Liver (tissue), 9 donors: ENCODE results near the gene CCDC77. TPM values are rescaled to one million over a fixed set of nuclear protein-coding genes. Genes with fewer than 3 reads are reported as not detected.

ENCODE experiments used
- DNase-seq: peaks from one replicate; pipeline ENCODE4 v3.0.0-alpha.2; 2017; ENCODE audit warnings: low spot score
- H3K27ac ChIP-seq, 2 donors: one replicate each; pipeline ENCODE4 v1.7.0; 2013; ENCODE audit warnings: inconsistent platforms in 2 of 2, low read length in 2 of 2, control low read depth in 1 of 2, low read depth in 1 of 2, mild to moderate bottlenecking in 1 of 2
- H3K27me3 ChIP-seq, 4 donors: one replicate each; pipeline versions ENCODE4 v1.6.1 to v1.7.0; 2013; ENCODE audit warnings: low read length in 3 of 4, inconsistent platforms in 1 of 4, mild to moderate bottlenecking in 1 of 4, moderate library complexity in 1 of 4; ENCODE audit not compliant: control insufficient read depth in 4 of 4, insufficient read depth in 4 of 4
- H3K36me3 ChIP-seq, 4 donors: one replicate each; pipeline versions ENCODE4 v1.6.1 to v1.7.0; 2013; ENCODE audit warnings: low read length in 3 of 4, mild to moderate bottlenecking in 3 of 4, low read depth in 1 of 4, moderate library complexity in 1 of 4; ENCODE audit not compliant: control insufficient read depth in 4 of 4, insufficient read depth in 3 of 4
- H3K4me1 ChIP-seq, 4 donors: one replicate each; pipeline versions ENCODE4 v1.6.1 to v1.7.0; 2013; ENCODE audit warnings: low read length in 3 of 4, mild to moderate bottlenecking in 3 of 4, moderate library complexity in 1 of 4; ENCODE audit not compliant: control insufficient read depth in 4 of 4, insufficient read depth in 4 of 4
- H3K4me3 ChIP-seq, 3 donors: one replicate each; pipeline versions ENCODE4 v1.6.1 to v1.7.0; 2013; ENCODE audit warnings: low read length in 3 of 3, control low read depth in 1 of 3, low read depth in 1 of 3, mild to moderate bottlenecking in 1 of 3
- H3K9ac ChIP-seq, 2 donors: one replicate each; pipeline ENCODE4 v1.7.0; 2013; ENCODE audit warnings: low read length in 2 of 2, mild to moderate bottlenecking in 2 of 2, moderate library complexity in 2 of 2, control low read depth in 1 of 2, low read depth in 1 of 2
- H3K9me3 ChIP-seq, 4 donors: one replicate each; pipeline versions ENCODE4 v1.6.1 to v1.7.0; 2013; ENCODE audit warnings: low read length in 3 of 4; ENCODE audit not compliant: control insufficient read depth in 4 of 4
- EGR1 ChIP-seq, 2 donors: IDR thresholded peaks; 2 replicates each; pipeline ENCODE4 v1.6.1; 2016 to 2018; ENCODE audit warnings: antibody characterized with exemption in 2 of 2, low read depth in 2 of 2
- FOXA1 ChIP-seq: IDR thresholded peaks from 2 replicates; pipeline ENCODE4 v1.6.1; 2016; ENCODE audit warnings: antibody characterized with exemption
- GABPA ChIP-seq, 2 donors: IDR thresholded peaks in 1 of 2; conservative IDR thresholded peaks in 1 of 2; 2 replicates each; pipeline ENCODE4 v1.6.1; 2016; ENCODE audit warnings: antibody characterized with exemption in 2 of 2, mild to moderate bottlenecking in 1 of 2, moderate library complexity in 1 of 2
- HNF4A ChIP-seq, 2 donors: conservative IDR thresholded peaks; 2 replicates each; pipeline ENCODE4 v1.6.1; 2016; ENCODE audit warnings: antibody characterized with exemption in 2 of 2, mild to moderate bottlenecking in 2 of 2
- HNF4G ChIP-seq: IDR thresholded peaks from 2 replicates; pipeline ENCODE4 v1.6.1; 2016; ENCODE audit warnings: antibody characterized with exemption
- JUND ChIP-seq, 2 donors: IDR thresholded peaks; 2 replicates each; pipeline ENCODE4 v1.6.1; 2016; ENCODE audit warnings: antibody characterized with exemption in 2 of 2
- RAD21 ChIP-seq, 2 donors: IDR thresholded peaks; 2 replicates each; pipeline ENCODE4 v1.6.1; 2016; ENCODE audit warnings: antibody characterized with exemption in 2 of 2, mild to moderate bottlenecking in 2 of 2
- RXRA ChIP-seq, 2 donors: IDR thresholded peaks; 2 replicates each; pipeline ENCODE4 v1.6.1; 2017 to 2018; ENCODE audit warnings: antibody characterized with exemption in 2 of 2, mild to moderate bottlenecking in 1 of 2
- SP1 ChIP-seq: IDR thresholded peaks from 2 replicates; pipeline ENCODE4 v1.6.1; 2018; ENCODE audit warnings: antibody characterized with exemption, mild to moderate bottlenecking
- TAF1 ChIP-seq: conservative IDR thresholded peaks from 2 replicates; pipeline ENCODE4 v1.6.1; 2016; ENCODE audit warnings: antibody characterized with exemption, mild to moderate bottlenecking
- YY1 ChIP-seq: IDR thresholded peaks from 2 replicates; pipeline ENCODE4 v1.6.1; 2016; ENCODE audit warnings: antibody characterized with exemption, mild to moderate bottlenecking
- WGBS: extraction: QIAGEN DNeasy Blood & Tissue Kit; methylation state at CpG from one replicate; pipeline ENCODE4 v1.1.7; 2013; 5-methylcytosine and 5-hydroxymethylcytosine counted together
- polyA plus RNA-seq, 2 donors: library from polyadenylated mRNA; stranded (reverse) in 1 of 2; unstranded in 1 of 2; fragments of 200-250 nt in 1 of 2; fragments of >200 nt in 1 of 2; fragmentation: Nextera tagmentation in 1 of 2; extraction: Ambion mirVana in 1 of 2; gene quantifications; one replicate each; pipeline versions ENCODE4 v1.2.1 to v1.2.3, GENCODE V29; 2013 to 2015
- total RNA-seq, 2 donors: library from RNA; depleted of rRNA; stranded (reverse); fragments of >200 nt; gene quantifications; one replicate each; pipeline ENCODE4 v1.2.3, GENCODE V29; 2014
- TF ChIP-seq, protein P1 (sequence below): IDR thresholded peaks from 2 replicates; pipeline ENCODE4 v1.6.1; 2016; ENCODE audit warnings: antibody characterized with exemption
- TF ChIP-seq, protein P2 (sequence below): fragments of 150-350 bp; IDR thresholded peaks from 2 replicates; pipeline ENCODE4 v1.5.1; 2017; ENCODE audit warnings: improper control_type of control experiment, low read depth, low read length; ENCODE audit not compliant: missing input control
- TF ChIP-seq, protein P3 (sequence below): IDR thresholded peaks from 2 replicates; pipeline ENCODE4 v1.6.1; 2016; ENCODE audit warnings: antibody characterized with exemption, mild to moderate bottlenecking
- TF ChIP-seq, protein P4 (sequence below): IDR thresholded peaks from 2 replicates; pipeline ENCODE4 v1.6.1; 2016; ENCODE audit warnings: antibody characterized with exemption
- TF ChIP-seq, protein P5 (sequence below): IDR thresholded peaks from 2 replicates; pipeline ENCODE4 v1.6.1; 2016; ENCODE audit warnings: antibody characterized with exemption
- donor health status: healthy.
- donor health status: healthy.
- donor health status: healthy.
- donor health status: healthy.
- donor health status: healthy.

The CCDC77 gene
- total and polyA plus RNA-seq, 4 donors = 1.2 to 4.2 (median 2.7) TPM

DNA sequence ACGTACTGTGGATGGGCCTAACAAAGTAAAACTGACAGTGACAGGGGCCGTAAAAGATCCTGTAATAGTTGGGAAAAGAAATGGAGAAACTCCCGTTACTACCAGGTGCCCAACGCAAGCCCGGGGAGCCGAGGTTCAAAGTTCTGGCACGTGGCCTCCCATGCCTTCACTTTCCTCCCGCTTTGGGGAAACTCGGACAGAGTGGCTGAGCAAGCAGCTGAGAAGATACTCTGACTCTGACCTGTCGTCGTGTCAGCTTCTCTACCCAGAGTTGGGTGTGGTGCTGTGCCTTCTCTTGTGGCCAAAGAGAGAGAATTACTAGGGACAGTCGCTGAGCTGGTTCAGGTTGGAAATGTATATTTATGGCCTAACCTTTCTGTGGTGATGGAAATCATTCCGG, 60.0 kb downstream of the CCDC77 start (continued):
- TF ChIP-seq GABPA (IDR thresholded peaks at IDR 0.05 in 1 of 2, conservative IDR thresholded peaks at IDR 0.05 in 1 of 2) (no peak), JUND (IDR thresholded peaks at IDR 0.05) (no peak)

DNA sequence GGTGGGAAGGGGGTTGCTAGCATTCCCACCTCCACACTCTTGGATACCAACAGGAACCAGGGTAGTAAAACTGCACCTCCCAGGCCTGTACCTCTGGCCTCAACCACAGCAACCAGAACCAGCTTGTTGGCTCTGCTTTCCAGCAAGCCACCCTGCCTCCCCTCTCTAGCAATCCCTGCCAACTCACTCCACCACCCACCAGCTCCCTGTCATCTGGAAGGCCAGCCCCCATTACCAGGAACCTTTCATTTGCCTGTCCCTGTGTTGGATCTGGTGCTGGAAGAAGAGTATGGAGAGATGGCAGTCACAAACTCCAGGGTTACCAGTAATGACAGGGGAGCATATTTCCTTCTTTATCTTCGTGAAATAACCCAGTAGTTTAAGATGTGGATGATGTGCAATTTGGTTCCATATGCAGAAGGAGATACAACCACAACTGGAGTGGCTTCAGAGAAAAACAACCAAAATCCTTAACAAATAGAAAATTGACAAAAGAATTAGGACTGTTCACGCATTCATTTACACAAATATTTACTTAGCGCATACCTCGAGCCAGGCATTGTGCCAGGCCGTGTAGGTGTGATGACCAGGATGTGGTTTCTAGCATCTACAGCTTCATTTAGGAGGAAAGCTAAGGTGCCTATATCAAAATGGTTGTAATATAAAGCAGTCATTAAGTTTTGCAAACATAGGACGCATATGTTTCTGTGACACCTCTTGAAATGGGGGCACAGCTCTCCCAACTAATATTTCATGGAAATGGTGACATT, 61.7 kb downstream of the CCDC77 start:
- WGBS = 52% methylated on average over 6 of the region's 6 CpGs
- no peak for DNase-seq

DNA sequence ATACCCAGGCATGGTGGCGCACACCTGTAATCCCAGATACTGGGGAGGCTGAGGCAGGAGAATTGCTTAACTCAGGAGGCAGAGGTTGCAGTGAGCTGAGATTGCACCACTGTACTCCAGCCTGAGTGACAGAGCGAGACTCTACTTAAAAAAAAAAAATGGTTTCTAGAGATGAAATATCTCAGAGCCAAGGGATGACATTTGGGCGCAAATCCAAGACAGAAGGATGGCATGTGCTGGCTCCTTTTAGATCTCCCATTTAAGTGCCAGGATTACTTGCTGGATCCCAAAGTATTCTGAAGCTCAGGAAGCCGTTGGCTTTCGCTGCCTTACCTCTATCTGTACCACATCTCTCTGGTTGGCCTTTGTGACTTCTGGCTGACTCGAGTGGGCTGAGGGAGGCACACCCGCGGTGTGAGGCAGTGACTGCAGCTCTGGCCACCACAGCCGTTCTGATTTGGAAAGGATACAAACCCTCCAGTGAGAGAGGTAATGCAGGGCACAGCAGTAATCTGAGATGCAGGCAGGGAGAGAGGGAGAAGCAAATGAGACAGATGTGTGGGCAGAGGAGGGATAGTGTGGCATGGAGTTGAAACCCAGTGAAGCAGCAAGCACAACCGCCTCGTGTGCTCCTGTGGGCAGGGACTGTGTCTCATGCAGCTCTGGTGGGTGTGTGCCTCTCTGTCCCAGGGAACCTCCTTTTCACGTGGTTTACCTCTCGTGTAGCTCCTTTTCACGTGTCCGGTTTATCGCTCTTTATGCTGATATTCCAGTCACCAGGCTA, 63.2 kb downstream of the CCDC77 start:
- no peak overlapping the region for H3K27ac ChIP-seq
- H3K27me3 ChIP-seq = no peaks in the 10 kb centered on the region
- H3K9ac ChIP-seq = no peak overlapping the region
- no peak overlapping the region for H3K4me3 ChIP-seq
- 80% methylated on average over 16 of the region's 16 CpGs for WGBS
- TF ChIP-seq, protein P1, sequence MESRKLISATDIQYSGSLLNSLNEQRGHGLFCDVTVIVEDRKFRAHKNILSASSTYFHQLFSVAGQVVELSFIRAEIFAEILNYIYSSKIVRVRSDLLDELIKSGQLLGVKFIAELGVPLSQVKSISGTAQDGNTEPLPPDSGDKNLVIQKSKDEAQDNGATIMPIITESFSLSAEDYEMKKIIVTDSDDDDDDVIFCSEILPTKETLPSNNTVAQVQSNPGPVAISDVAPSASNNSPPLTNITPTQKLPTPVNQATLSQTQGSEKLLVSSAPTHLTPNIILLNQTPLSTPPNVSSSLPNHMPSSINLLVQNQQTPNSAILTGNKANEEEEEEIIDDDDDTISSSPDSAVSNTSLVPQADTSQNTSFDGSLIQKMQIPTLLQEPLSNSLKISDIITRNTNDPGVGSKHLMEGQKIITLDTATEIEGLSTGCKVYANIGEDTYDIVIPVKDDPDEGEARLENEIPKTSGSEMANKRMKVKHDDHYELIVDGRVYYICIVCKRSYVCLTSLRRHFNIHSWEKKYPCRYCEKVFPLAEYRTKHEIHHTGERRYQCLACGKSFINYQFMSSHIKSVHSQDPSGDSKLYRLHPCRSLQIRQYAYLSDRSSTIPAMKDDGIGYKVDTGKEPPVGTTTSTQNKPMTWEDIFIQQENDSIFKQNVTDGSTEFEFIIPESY = no peak
- TF ChIP-seq, protein P2, sequence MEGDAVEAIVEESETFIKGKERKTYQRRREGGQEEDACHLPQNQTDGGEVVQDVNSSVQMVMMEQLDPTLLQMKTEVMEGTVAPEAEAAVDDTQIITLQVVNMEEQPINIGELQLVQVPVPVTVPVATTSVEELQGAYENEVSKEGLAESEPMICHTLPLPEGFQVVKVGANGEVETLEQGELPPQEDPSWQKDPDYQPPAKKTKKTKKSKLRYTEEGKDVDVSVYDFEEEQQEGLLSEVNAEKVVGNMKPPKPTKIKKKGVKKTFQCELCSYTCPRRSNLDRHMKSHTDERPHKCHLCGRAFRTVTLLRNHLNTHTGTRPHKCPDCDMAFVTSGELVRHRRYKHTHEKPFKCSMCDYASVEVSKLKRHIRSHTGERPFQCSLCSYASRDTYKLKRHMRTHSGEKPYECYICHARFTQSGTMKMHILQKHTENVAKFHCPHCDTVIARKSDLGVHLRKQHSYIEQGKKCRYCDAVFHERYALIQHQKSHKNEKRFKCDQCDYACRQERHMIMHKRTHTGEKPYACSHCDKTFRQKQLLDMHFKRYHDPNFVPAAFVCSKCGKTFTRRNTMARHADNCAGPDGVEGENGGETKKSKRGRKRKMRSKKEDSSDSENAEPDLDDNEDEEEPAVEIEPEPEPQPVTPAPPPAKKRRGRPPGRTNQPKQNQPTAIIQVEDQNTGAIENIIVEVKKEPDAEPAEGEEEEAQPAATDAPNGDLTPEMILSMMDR = no peak
- TF ChIP-seq EGR1 (IDR thresholded peaks at IDR 0.05; ENCODE audit: low read depth in 2 of 2) = no peak
- TF ChIP-seq, protein P3, sequence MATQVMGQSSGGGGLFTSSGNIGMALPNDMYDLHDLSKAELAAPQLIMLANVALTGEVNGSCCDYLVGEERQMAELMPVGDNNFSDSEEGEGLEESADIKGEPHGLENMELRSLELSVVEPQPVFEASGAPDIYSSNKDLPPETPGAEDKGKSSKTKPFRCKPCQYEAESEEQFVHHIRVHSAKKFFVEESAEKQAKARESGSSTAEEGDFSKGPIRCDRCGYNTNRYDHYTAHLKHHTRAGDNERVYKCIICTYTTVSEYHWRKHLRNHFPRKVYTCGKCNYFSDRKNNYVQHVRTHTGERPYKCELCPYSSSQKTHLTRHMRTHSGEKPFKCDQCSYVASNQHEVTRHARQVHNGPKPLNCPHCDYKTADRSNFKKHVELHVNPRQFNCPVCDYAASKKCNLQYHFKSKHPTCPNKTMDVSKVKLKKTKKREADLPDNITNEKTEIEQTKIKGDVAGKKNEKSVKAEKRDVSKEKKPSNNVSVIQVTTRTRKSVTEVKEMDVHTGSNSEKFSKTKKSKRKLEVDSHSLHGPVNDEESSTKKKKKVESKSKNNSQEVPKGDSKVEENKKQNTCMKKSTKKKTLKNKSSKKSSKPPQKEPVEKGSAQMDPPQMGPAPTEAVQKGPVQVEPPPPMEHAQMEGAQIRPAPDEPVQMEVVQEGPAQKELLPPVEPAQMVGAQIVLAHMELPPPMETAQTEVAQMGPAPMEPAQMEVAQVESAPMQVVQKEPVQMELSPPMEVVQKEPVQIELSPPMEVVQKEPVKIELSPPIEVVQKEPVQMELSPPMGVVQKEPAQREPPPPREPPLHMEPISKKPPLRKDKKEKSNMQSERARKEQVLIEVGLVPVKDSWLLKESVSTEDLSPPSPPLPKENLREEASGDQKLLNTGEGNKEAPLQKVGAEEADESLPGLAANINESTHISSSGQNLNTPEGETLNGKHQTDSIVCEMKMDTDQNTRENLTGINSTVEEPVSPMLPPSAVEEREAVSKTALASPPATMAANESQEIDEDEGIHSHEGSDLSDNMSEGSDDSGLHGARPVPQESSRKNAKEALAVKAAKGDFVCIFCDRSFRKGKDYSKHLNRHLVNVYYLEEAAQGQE = no peak
- TF ChIP-seq YY1 = no peak
- TF ChIP-seq GABPA (IDR thresholded peaks at IDR 0.05 in 1 of 2, conservative IDR thresholded peaks at IDR 0.05 in 1 of 2) = no peak
- TF ChIP-seq HNF4G = no peak
- no peak for TF ChIP-seq SP1
- no peak for TF ChIP-seq RAD21 (IDR thresholded peaks at IDR 0.05)
- TF ChIP-seq, protein P4, sequence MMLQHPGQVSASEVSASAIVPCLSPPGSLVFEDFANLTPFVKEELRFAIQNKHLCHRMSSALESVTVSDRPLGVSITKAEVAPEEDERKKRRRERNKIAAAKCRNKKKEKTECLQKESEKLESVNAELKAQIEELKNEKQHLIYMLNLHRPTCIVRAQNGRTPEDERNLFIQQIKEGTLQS = no peak
- no peak for TF ChIP-seq HNF4A (conservative IDR thresholded peaks at IDR 0.05)
- no peak for TF ChIP-seq FOXA1
- no peak for TF ChIP-seq RXRA (IDR thresholded peaks at IDR 0.05)
- no peak for TF ChIP-seq JUND (IDR thresholded peaks at IDR 0.05)
- no peak for TF ChIP-seq TAF1
- TF ChIP-seq, protein P5, sequence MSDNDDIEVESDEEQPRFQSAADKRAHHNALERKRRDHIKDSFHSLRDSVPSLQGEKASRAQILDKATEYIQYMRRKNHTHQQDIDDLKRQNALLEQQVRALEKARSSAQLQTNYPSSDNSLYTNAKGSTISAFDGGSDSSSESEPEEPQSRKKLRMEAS = no peak
- no peaks in the 10 kb centered on the region for H3K9me3 ChIP-seq
- no peak for DNase-seq
- no peaks in the 10 kb centered on the region for H3K36me3 ChIP-seq
- peaks cover 0 to 11% (median under 1%) of the 10 kb centered on the region in 4 donors for H3K4me1 ChIP-seq

More for the DNA sequence above, 61.7 kb downstream of the CCDC77 start:
- peaks cover 2 to 17% (median 5%) of the 10 kb centered on the region in 4 donors for H3K4me1 ChIP-seq
- peaks cover 0 to 1% (median 0%) of the 10 kb centered on the region in 4 donors for H3K27me3 ChIP-seq
- no peak overlapping the region for H3K9ac ChIP-seq
- no peak overlapping the region for H3K27ac ChIP-seq
- TF ChIP-seq HNF4A (conservative IDR thresholded peaks at IDR 0.05) (no peak), GABPA (IDR thresholded peaks at IDR 0.05 in 1 of 2, conservative IDR thresholded peaks at IDR 0.05 in 1 of 2) (no peak)
- no peaks in the 10 kb centered on the region for H3K36me3 ChIP-seq
- H3K9me3 ChIP-seq = no peaks in the 10 kb centered on the region
- H3K4me3 ChIP-seq = no peak overlapping the region
